GM18517 (cell line): ENCODE results near the gene ZNF594.
A peak's percentile ranks its signal among the peaks of the same experiment; 100 is the strongest.
"Not testable (repeated sequence)": the region's sequence is repeated elsewhere in the genome, so short reads cannot be mapped to it uniquely, and the experiment has no call there.

Source experiments
- ATAC-seq: cut with Tn5 transposase; IDR thresholded peaks from one replicate; pipeline ENCODE4 v1.9.1; 2021; ENCODE audit warnings: mild to moderate bottlenecking, moderate library complexity; ENCODE audit not compliant: unreplicated experiment

Gene ZNF594

GRCh38 chr17:5191541-5192417 lies at the start of gene ZNF594:
ZNF594 (minus strand) TSS chr17:5191868; CDS start chr17:5184256, 7,612 bp downstream.
- ATAC-seq, result peak; percentile 82

GRCh38 chr17:5239769-5240168 lies 48.1 kb upstream of the ZNF594 start:
- not testable (repeated sequence) for ATAC-seq

GRCh38 chr17:5238333-5238732 lies 46.7 kb upstream of the ZNF594 start:
- ATAC-seq, result no peak

GRCh38 chr17:5237541-5238016 lies 45.9 kb upstream of the ZNF594 start:
- no peak for ATAC-seq

- no peak for ATAC-seq
Observed at GRCh38 chr17:5236938-5237540, 45.4 kb upstream of the ZNF594 start.

- ATAC-seq, result peak; percentile 45
Observed at GRCh38 chr17:5234645-5235576, 43.2 kb upstream of the ZNF594 start, which contains the start of gene SCIMP. SCIMP (minus strand) TSS chr17:5234860; CDS start chr17:5234755, 105 bp downstream.

- not testable (repeated sequence) for ATAC-seq
Observed at GRCh38 chr17:5233492-5233891, 41.8 kb upstream of the ZNF594 start.

- no peak for ATAC-seq
Observed at GRCh38 chr17:5226940-5227878, 35.5 kb upstream of the ZNF594 start.

GRCh38 chr17:5225668-5226457 lies 34.2 kb upstream of the ZNF594 start:
- ATAC-seq, result peak; percentile 38

- ATAC-seq, result not testable (repeated sequence)
Observed at GRCh38 chr17:5221912-5222311, 30.2 kb upstream of the ZNF594 start.

- no peak for ATAC-seq
Observed at GRCh38 chr17:5220074-5220473, 28.4 kb upstream of the ZNF594 start.

GRCh38 chr17:5219536-5219935 lies 27.9 kb upstream of the ZNF594 start:
- ATAC-seq, result no peak

GRCh38 chr17:5217562-5217961 lies 25.9 kb upstream of the ZNF594 start:
- not testable (repeated sequence) for ATAC-seq

- no peak for ATAC-seq
Observed at GRCh38 chr17:5211458-5211857, 19.8 kb upstream of the ZNF594 start.

GRCh38 chr17:5210614-5211252 lies 19.1 kb upstream of the ZNF594 start:
- no peak for ATAC-seq

- ATAC-seq, result no peak
Observed at GRCh38 chr17:5210091-5210490, 18.4 kb upstream of the ZNF594 start.

GRCh38 chr17:5209396-5209795 lies 17.7 kb upstream of the ZNF594 start:
- no peak for ATAC-seq

GRCh38 chr17:5203908-5204294 lies 12.2 kb upstream of the ZNF594 start:
- no peak for ATAC-seq
